Naive B cell (primary cell): ENCODE results near the gene MUC5AC. TPM values are rescaled to one million over a fixed set of nuclear protein-coding genes. Genes with fewer than 3 reads are reported as not detected.

Experiments used
- ATAC-seq, 2 donors: fragments of 150-1000 bp; cut with Tn5 transposase; 2 replicates each; pipeline ENCODE4 v1.10.0; 2021; ENCODE audit warnings: low read depth in 2 of 2, mild to moderate bottlenecking in 2 of 2, moderate library complexity in 2 of 2
- DNase-seq: peaks from one replicate; pipeline ENCODE4 v3.0.0; 2022
- H3K27ac Mint-ChIP-seq, 6 donors: one replicate each; pipeline ENCODE4 v1.8.0; 2020 to 2022; ENCODE audit warnings: mild to moderate bottlenecking in 6 of 6, mixed read lengths in 6 of 6, moderate library complexity in 5 of 6, inconsistent platforms in 2 of 6
- H3K27me3 Mint-ChIP-seq, 3 donors: one replicate each; pipeline ENCODE4 v1.8.0; 2021 to 2022; ENCODE audit warnings: mixed read lengths in 3 of 3, mild to moderate bottlenecking in 1 of 3
- H3K36me3 Mint-ChIP-seq, 2 donors: one replicate each; pipeline ENCODE4 v1.8.0; 2020 to 2022; ENCODE audit warnings: mixed read lengths in 2 of 2, inconsistent platforms in 1 of 2, mild to moderate bottlenecking in 1 of 2
- H3K4me1 Mint-ChIP-seq, 3 donors: one replicate each; pipeline ENCODE4 v1.8.0; 2020 to 2022; ENCODE audit warnings: mixed read lengths in 3 of 3, inconsistent platforms in 1 of 3, mild to moderate bottlenecking in 1 of 3, moderate library complexity in 1 of 3
- H3K4me3 Mint-ChIP-seq, 8 donors: one replicate each; pipeline ENCODE4 v1.8.0; 2020 to 2022; ENCODE audit warnings: mild to moderate bottlenecking in 8 of 8, mixed read lengths in 8 of 8, moderate library complexity in 8 of 8, inconsistent platforms in 2 of 8
- H3K9me3 Mint-ChIP-seq, 7 donors: one replicate each; pipeline ENCODE4 v1.8.0; 2020 to 2022; ENCODE audit warnings: mixed read lengths in 7 of 7, mild to moderate bottlenecking in 5 of 7, inconsistent platforms in 2 of 7, moderate library complexity in 1 of 7
- polyA plus RNA-seq, 6 donors: library from polyadenylated mRNA; unstranded; fragments of 300-500 nt; fragmentation: Illumina TruSeq; gene quantifications; one replicate each; pipeline ENCODE4 v1.2.3, GENCODE V29; 2021; ENCODE audit warnings: low read depth in 6 of 6

The MUC5AC gene
- polyA plus RNA-seq, 6 donors from 2014 or later = not detected

- ATAC-seq (no peak), DNase-seq (no peak)
- no peak overlapping the region for H3K27ac Mint-ChIP-seq
- H3K4me1 Mint-ChIP-seq = no peaks in the 10 kb centered on the region
- H3K27me3 Mint-ChIP-seq = no peaks in the 10 kb centered on the region
- no peaks in the 10 kb centered on the region for H3K9me3 Mint-ChIP-seq
- no peak overlapping the region for H3K4me3 Mint-ChIP-seq
- no peaks in the 10 kb centered on the region for H3K36me3 Mint-ChIP-seq
Observed at GRCh38 chr11:1232883-1233321, 75.1 kb downstream of the MUC5AC start.

- Mint-ChIP-seq H3K4me3 (no peak overlapping the region), H3K4me1 (no peaks in the 10 kb centered on the region), H3K36me3 (no peaks in the 10 kb centered on the region), H3K9me3 (no peaks in the 10 kb centered on the region), H3K27me3 (no peaks in the 10 kb centered on the region), H3K27ac (no peak overlapping the region)
- ATAC-seq (no peak), DNase-seq (no peak)
Observed at GRCh38 chr11:1233351-1234053, 75.7 kb downstream of the MUC5AC start.

- Mint-ChIP-seq H3K4me1 (no peaks in the 10 kb centered on the region), H3K27ac (no peak overlapping the region), H3K9me3 (no peaks in the 10 kb centered on the region), H3K36me3 (no peaks in the 10 kb centered on the region), H3K27me3 (no peaks in the 10 kb centered on the region), H3K4me3 (no peak overlapping the region)
- ATAC-seq (no peak), DNase-seq (no peak)
Observed at GRCh38 chr11:1234054-1234720, 76.4 kb downstream of the MUC5AC start.

DNA sequence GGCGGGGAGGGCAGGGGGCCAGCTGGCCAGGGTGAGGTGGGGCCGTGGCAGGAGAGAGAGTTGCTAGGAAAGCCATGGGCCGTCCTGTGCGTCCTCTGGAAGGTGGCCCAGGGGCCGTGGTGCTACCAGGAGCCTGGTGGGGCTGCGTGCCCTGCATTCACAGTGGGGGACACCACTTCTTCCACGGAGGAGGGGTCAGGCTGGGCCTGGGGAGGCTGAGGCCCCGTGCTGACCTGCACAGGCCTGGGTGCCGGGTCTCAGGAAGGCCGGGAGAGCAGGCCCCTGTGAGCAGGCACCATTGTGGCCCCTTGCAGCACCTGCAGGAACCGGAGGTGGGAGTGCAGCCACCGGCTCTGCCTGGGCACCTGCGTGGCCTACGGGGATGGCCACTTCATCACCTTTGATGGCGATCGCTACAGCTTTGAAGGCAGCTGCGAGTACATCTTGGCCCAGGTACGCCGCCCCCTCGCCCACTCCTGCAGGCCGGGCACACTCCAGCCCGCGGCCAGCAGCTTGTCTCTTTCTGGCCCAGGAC is 77.1 kb downstream of the MUC5AC start:
- no peaks in the 10 kb centered on the region for H3K27me3 Mint-ChIP-seq
- DNase-seq (no peak), ATAC-seq (no peak)
- no peak overlapping the region for H3K4me3 Mint-ChIP-seq
- no peaks in the 10 kb centered on the region for H3K36me3 Mint-ChIP-seq
- H3K4me1 Mint-ChIP-seq = no peaks in the 10 kb centered on the region
- H3K9me3 Mint-ChIP-seq = no peaks in the 10 kb centered on the region
- no peak overlapping the region for H3K27ac Mint-ChIP-seq

- ATAC-seq (no peak), DNase-seq (no peak)
- no peaks in the 10 kb centered on the region for H3K9me3 Mint-ChIP-seq
- H3K36me3 Mint-ChIP-seq = no peaks in the 10 kb centered on the region
- H3K27me3 Mint-ChIP-seq = no peaks in the 10 kb centered on the region
- H3K4me3 Mint-ChIP-seq = no peak overlapping the region
- H3K4me1 Mint-ChIP-seq = no peaks in the 10 kb centered on the region
- H3K27ac Mint-ChIP-seq = no peak overlapping the region
Observed at GRCh38 chr11:1235306-1235900, 77.7 kb downstream of the MUC5AC start.

DNA sequence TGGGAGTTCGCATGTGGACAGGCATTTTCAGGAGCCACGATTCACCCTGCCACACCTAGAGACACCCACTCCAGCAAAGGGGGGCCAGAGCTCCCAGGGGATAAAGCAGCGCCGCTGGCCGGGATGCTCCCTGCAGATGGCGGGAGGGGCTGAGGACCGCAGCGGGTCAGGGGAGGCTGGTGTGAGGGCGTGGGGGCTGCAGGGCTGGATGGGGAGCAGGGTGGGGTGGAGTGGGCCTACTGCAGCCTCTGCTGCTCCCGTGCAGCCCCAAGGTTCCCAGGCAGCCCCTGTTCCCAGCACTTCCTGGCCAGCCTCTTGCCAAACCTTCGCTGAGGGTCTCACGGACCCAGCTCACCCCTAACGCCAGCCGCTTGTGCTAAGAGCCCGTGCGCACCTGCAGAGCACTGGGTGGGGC is 78.2 kb downstream of the MUC5AC start:
- Mint-ChIP-seq H3K4me3 (no peak overlapping the region), H3K36me3 (no peaks in the 10 kb centered on the region), H3K27me3 (no peaks in the 10 kb centered on the region), H3K4me1 (no peaks in the 10 kb centered on the region), H3K9me3 (no peaks in the 10 kb centered on the region), H3K27ac (no peak overlapping the region)
- no peak for DNase-seq
- no peak for ATAC-seq

DNA sequence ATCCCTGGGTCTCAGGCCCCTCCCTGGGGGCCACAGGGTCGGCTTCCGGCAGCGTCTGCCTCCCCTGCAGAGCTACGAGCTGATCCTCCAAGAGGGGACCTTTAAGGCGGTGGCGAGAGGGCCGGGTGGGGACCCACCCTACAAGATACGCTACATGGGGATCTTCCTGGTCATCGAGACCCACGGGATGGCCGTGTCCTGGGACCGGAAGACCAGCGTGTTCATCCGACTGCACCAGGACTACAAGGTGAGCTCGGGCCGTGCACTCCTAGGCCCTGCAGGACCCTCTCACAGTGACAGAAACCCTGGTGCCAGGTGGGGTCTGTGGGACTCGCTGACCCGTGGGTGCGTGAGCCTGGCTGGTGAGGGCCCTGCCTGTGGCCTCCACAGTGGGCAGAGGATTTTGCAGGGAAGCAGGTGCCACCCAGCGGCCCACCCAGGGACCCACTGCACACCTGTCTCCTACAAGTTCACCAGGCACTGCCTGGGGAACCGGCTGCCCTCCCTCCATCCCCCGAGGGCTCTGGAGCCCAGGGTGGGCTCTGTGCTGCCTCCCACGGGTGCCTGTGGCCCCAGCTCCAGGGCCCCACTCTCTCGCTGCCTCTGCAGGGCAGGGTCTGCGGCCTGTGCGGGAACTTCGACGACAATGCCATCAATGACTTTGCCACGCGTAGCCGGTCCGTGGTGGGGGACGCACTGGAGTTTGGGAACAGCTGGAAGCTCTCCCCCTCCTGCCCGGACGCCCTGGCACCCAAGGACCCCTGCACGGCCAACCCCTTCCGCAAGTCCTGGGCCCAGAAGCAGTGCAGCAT is 78.8 kb downstream of the MUC5AC start:
- no peak overlapping the region for H3K27ac Mint-ChIP-seq

GRCh38 chr11:1237128-1237580 is 79.4 kb downstream of the MUC5AC start:
- peaks cover 0 to 4% (median 0%) of the 10 kb centered on the region in 7 donors for H3K9me3 Mint-ChIP-seq
- peaks cover 0 to under 1% (median 0%) of the 10 kb centered on the region in 3 donors for H3K4me1 Mint-ChIP-seq
- H3K4me3 Mint-ChIP-seq = peak overlapping the region in 1 of 8 donors; percentile 5
- DNase-seq = no peak
- ATAC-seq = no peak
- no peak overlapping the region for H3K27ac Mint-ChIP-seq
- no peaks in the 10 kb centered on the region for H3K27me3 Mint-ChIP-seq
- H3K36me3 Mint-ChIP-seq = no peaks in the 10 kb centered on the region

More for the DNA sequence above, 78.8 kb downstream of the MUC5AC start:
- Mint-ChIP-seq H3K36me3 (no peaks in the 10 kb centered on the region), H3K27me3 (no peaks in the 10 kb centered on the region), H3K4me1 (no peaks in the 10 kb centered on the region), H3K4me3 (no peak overlapping the region), H3K9me3 (no peaks in the 10 kb centered on the region)
- ATAC-seq (no peak), DNase-seq (no peak)

DNA sequence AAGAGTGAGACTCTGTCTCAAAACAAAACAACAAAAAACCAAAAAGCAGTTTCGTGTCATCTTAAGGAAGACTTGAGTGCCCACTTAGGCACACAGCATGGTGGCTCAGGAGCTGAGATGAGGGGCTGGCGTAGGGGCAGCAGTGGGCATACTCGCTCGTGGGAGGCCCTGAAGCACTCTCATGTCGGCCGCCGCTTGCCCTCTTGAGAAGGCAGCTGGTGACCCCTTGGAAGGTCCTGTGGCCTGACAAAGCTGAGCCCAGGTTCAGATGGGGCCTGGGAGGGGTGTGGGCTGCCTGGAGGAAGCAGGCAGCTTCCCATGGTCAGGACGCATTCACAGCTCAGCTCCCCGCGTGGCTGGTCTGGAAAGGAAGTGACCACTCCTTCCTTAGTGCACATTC is 80.1 kb downstream of the MUC5AC start:
- no peak for DNase-seq
- Mint-ChIP-seq H3K4me3 (no peak overlapping the region), H3K27ac (no peak overlapping the region), H3K9me3 (peaks cover 0 to 4% (median 0%) of the 10 kb centered on the region in 7 donors), H3K27me3 (no peaks in the 10 kb centered on the region), H3K36me3 (no peaks in the 10 kb centered on the region), H3K4me1 (peaks cover 0 to 2% (median 0%) of the 10 kb centered on the region in 3 donors)
- ATAC-seq = no peak

DNA sequence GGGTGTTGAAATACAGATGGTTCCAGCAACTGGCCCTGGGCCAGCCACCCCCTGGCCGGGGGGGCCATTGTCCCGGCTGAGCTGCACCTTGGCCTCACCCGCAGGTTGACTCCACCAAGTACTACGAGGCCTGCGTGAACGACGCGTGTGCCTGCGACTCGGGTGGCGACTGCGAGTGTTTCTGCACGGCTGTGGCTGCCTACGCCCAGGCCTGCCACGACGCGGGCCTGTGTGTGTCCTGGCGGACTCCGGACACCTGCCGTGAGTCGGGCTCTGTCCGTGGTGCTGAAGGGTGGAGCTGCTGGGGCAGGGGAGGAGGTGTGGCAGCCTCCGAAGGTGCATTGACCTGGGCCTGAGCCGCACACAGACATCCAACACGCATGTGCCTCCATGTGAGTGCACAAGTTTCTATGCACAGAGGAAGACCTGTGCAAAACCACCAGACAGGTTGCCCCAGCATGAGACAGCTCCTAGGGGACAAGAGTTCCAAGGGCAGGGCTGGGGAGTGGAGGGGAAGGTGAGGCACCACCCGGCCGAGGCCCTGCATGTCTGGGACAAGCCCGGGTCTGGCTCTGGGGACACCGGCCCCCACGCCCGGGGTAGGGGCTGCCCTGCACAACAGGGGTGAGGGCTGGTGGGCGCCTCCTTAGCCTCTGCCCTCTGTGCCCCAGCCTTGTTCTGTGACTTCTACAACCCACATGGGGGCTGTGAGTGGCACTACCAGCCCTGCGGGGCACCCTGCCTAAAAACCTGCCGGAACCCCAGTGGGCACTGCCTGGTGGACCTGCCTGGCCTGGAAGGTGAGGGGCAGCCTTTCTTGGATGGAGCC is 81.2 kb downstream of the MUC5AC start:
- Mint-ChIP-seq H3K36me3 (no peaks in the 10 kb centered on the region), H3K9me3 (peaks cover 0 to 4% (median 0%) of the 10 kb centered on the region in 7 donors), H3K27me3 (no peaks in the 10 kb centered on the region), H3K4me1 (peaks cover 0 to 2% (median 0%) of the 10 kb centered on the region in 3 donors), H3K4me3 (no peak overlapping the region), H3K27ac (peak overlapping the region in 1 of 6 donors; percentile 49)
- no peak for ATAC-seq
- DNase-seq = no peak

DNA sequence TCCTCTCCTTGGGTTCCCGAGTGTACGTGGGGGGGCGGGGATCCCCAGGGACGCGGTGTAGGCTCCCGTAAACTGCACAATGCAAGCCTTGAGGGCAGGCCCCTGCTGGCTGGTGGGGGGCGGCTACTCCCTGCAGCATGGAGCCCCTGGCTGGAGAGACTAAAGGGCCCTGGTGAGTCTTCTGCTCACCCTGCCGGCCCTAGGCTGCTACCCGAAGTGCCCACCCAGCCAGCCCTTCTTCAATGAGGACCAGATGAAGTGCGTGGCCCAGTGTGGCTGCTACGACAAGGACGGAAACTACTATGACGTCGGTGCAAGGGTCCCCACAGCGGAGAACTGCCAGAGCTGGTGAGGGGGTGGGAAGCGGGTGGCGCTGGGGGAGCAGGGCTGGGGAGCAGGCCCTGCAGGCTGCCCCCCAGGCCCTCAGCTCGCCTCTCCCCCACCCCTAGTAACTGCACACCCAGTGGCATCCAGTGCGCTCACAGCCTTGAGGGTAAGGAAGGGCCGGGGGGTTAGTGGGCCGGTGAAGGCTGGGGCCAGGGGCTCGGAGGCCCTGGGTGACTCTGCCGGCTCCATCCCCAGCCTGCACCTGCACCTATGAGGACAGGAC is 81.9 kb downstream of the MUC5AC start:
- ATAC-seq (no peak), DNase-seq (no peak)
- no peak overlapping the region for H3K4me3 Mint-ChIP-seq
- peaks cover 0 to 4% (median 0%) of the 10 kb centered on the region in 7 donors for H3K9me3 Mint-ChIP-seq
- no peaks in the 10 kb centered on the region for H3K27me3 Mint-ChIP-seq
- H3K36me3 Mint-ChIP-seq = no peaks in the 10 kb centered on the region
- H3K27ac Mint-ChIP-seq = no peak overlapping the region
- peaks cover 0 to 2% (median 0%) of the 10 kb centered on the region in 3 donors for H3K4me1 Mint-ChIP-seq

- Mint-ChIP-seq H3K27ac (no peak overlapping the region), H3K4me3 (no peak overlapping the region), H3K36me3 (no peaks in the 10 kb centered on the region), H3K9me3 (peaks cover 0 to 4% (median 0%) of the 10 kb centered on the region in 7 donors), H3K4me1 (peaks cover 0 to 2% (median 0%) of the 10 kb centered on the region in 3 donors), H3K27me3 (no peaks in the 10 kb centered on the region)
- ATAC-seq (no peak), DNase-seq (no peak)
Observed at GRCh38 chr11:1240771-1241170, 83.0 kb downstream of the MUC5AC start.
